GM12801 (cell line): ENCODE data around the gene TUBB4B.

Source experiments
- TF ChIP-seq, protein P1 (sequence below): IDR thresholded peaks from one replicate; pipeline ENCODE4 v1.5.1; 2011; ENCODE audit warnings: control low read depth; ENCODE audit not compliant: insufficient read length; ENCODE audit errors: extremely low read depth

The TUBB4B gene

GRCh38 chr9:137273611-137274320, 32.7 kb downstream of the TUBB4B start:
- TF ChIP-seq, protein P1, sequence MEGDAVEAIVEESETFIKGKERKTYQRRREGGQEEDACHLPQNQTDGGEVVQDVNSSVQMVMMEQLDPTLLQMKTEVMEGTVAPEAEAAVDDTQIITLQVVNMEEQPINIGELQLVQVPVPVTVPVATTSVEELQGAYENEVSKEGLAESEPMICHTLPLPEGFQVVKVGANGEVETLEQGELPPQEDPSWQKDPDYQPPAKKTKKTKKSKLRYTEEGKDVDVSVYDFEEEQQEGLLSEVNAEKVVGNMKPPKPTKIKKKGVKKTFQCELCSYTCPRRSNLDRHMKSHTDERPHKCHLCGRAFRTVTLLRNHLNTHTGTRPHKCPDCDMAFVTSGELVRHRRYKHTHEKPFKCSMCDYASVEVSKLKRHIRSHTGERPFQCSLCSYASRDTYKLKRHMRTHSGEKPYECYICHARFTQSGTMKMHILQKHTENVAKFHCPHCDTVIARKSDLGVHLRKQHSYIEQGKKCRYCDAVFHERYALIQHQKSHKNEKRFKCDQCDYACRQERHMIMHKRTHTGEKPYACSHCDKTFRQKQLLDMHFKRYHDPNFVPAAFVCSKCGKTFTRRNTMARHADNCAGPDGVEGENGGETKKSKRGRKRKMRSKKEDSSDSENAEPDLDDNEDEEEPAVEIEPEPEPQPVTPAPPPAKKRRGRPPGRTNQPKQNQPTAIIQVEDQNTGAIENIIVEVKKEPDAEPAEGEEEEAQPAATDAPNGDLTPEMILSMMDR = no peak

DNA sequence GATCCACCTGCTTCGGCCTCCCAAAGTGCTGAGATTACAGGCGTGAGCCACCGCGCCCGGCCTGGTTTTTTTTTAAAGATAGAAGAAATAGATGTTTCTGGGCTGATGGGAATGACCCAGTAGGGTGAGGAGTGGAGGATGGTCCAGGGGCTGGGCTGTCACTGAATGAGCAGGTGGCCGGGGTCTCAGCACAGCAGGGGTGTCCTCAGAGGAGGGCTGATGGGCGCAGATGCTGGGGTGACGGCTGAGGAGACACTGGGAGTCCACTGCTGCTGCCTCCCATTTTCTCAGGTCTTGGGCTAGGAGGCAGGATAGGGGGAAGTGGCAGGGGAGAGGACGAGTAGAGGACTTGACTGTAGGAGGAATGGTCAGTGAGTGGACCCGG, 34.1 kb downstream of the TUBB4B start:
- TF ChIP-seq, protein P1 = no peak

DNA sequence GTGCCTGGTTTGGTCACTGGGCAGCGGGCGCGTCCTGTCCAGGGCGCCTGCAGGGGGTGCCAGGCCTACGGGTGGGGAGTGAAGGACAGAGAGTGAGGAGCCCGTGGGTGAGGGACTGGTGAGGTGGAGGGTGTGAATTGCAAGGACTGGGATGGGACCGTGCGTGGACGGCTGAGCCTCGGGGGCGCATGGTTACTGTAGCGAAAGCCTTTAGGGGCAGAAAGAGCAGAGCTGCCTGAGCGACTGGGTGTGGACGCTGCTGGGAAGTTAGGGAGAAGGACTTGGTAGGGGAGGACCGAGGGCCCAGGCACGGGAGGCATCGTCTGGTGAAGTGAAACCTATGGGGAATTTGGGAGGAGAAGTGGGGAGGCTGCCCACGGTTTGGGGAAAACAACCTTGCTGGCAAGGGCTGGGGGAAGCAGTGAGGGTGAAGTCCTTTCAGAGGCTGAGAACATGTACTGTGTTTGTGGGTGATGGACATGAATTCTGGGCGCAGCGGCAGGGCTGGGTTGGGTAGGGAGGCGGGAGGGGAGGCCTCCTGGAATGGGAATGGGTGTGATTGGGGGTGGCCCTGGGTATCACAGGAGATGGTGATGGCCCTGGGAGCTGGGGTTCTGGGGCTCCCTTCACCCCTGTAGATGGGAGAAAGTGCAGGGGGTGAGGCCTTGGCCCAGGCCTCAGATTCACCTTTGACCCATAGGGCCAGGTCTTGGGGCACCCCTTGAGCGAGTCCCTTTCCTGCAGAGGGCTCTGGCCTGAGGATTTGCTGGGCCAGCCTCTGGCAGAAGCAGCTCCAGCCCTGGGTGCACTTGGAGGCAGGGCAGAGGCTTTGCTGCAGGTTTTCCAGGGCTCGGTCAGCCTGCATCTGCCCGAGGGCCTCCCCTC, 34.7 kb downstream of the TUBB4B start:
- TF ChIP-seq, protein P1 = no peak

DNA sequence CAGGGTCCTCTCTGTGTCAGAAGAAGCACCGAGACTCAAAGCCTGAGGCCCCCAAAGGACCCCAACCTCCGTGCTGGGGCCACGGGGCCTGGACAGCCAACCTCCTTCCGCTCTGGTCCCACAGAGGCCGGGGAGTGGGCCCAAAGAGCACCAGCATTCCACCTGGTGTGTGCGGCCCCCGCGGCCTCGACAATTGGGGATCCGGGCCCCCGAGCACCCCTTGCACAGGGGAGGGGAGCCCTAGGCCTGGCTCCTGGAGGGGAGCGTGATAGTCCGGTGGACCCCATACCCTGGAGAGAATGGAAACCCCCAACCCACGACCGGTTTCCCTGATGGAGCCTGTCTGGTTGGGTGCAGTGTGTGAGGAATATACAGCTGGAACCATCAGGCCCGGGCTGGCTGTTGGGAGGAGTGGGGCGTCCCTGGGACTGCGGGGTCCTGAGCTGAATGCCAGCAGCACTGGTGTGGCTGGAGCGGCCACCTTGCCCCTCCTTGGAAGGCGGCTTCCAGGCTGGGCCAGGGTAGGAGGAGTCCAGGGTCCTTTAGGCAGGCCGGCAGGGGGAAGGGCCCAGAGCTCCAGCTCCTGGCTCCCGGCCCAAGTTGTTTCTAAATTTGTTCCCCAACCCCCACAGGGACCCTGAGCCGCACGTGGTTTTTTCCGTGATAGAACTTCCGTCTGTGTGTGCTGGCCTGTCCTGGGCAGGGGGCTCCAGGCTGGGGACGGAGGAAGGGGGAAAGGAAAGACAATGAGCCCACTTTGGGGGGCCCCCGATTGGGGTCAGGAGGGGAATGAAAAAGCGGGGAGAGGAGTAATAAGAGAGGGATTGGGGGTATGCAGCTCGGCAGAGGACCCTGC, 35.6 kb downstream of the TUBB4B start:
- TF ChIP-seq, protein P1 = no peak

- TF ChIP-seq, protein P1 = no peak
These were observed 36.4 kb downstream of the TUBB4B start, which contains the start of gene TOR4A for GRCh38 chr9:137277329-137278041. Gene TOR4A (plus strand): TSS chr9:137277726. CDS start chr9:137278690, 964 bp downstream.

- TF ChIP-seq, protein P1 = no peak
These were observed 37.1 kb downstream of the TUBB4B start for GRCh38 chr9:137278061-137278701.
